Stimulated activated CD8-positive, alpha-beta memory T cell treated with anti-CD3 and anti-CD28 coated beads, Interleukin-15, amount 100 ng/mL, for 4 hours (primary cell): ENCODE data around the gene FHIT.

Experiments
- DNase-seq, 2 donors: peaks; one replicate each; pipeline ENCODE4 v3.0.0-alpha.2; 2020; ENCODE audit warnings: low read depth in 2 of 2

FHIT gene

DNA sequence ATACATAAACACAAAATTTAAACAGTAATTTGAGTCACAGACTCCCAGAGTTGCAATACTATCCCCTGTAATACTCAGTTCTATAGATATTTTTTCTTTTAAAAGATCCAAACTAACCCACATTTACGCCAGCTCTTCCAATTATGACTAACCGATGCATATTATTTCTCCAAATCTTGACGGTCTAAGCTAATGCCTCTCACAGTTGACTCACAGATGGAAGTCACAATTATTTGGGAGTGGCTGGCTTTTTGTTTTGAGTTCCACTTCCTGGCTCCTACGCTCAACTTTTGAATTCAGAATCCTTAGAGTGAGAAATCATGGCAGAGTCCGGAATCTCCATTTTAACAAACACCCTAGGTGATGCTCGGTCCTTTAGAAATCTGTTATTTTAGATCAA is 749.9 kb downstream of the FHIT start:
- DNase-seq: no peak

DNA sequence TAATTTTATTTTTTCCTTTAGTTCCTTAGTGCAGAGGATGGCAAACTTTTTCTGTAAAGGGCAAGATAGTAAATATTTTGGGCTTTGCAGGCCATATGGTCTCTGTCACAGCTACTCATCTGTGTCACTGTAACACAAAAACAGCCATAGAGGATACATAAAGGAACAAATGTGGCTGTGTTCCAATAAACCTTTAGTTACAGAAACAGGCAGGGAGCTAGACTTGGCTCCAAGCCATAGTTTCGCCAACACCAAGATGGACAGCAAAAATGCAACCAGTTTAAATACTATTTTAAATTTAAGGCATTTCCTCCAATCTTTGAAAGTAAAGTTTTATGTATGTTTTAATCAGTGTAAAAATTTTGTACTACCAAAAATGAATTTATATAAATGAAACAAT is 753.4 kb downstream of the FHIT start:
- DNase-seq: no peak

DNA sequence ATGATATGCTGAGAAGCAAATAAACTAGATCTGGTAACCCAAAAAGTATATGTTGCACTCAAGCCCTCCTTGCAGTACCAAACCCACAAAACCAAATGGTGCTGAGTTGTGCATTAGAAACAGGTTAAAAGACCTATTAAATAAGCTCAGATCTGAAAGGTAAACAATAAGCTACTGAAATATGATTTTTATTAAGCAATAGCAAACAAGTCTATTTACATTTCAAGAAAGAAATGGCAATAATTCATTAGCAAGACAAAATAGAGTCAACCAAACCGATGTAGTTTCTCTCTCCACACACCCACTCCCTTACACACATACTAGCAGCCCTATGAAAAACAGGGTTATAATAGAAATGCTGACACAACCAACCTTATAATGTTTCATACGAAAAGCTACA is 760.3 kb downstream of the FHIT start:
- DNase-seq: no peak

DNA sequence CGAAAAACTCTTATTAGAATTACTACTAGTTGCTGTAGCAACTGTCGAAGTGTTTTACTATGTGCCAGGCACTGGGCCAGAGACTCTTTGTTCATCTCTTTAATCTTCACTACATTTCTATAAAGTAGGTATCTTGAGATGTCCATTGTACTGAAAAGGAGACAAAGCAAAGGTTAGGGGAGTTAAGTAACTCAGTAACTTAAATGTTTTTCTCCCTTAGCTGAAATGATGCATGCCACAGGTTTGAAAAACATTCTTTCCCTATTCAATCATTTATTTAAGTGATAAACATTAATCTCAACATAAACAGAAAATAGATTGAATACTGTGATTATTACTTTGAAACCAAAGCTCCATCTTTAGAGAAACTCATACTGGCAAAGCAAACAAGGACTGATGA is 776.2 kb downstream of the FHIT start:
- DNase-seq: no peak

DNA sequence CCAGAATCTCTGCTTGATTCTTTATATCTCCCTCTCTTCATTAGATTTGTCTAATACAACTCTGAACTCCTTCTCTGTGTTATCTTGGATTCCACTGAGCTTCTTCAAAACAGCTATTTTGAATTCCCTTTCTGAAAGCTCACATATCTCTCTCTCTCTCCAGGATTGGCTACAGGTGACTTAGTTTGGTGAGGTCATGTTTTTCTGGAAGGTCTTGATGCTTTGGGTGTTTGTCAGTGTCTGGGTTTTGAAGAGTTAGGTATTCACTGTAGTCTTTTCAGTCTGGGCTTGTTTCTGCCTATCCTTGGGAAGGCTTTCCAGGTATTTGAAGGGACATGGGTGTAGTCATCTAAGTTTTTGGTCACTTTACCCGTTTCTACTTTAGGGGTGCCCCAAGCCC is 781.8 kb downstream of the FHIT start:
- DNase-seq: no peak

DNA sequence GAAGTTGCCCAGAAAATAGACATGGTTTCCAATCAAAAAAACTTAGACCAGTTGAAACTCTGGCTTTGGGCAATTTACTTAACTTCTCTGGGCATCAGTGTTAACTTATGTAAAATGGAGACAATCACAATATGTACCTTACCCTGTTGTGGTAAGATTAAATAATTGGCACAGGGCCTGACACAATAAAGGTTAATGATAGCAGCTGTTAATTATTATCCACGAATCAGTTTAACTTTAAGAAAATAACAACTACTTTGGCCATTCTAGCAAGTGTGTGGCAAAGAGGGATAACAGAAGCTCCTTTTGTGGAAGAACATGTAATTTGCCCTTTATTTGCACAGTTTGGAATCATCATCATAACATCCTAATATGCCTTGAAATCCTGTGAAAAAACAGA is 787.6 kb downstream of the FHIT start:
- no peak for DNase-seq

DNA sequence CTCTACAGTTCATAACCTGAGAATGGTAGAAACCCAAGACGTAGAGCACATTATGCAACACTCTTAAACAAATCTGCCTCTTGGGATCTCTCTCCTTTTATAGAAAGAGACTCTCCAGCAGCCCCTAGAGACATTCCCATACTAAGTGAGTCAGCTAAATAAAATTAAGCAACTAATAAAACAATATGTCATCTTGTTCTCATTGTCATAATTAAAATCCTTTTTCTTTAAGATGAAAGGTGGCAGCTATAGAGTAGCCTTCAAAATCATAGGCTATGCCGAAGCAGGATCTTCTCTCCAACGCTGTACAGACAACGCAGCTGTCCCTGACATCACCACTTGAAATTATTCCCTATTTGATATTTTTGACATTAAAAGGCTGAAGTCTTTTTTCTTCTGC is 790.0 kb downstream of the FHIT start:
- DNase-seq: no peak

DNA sequence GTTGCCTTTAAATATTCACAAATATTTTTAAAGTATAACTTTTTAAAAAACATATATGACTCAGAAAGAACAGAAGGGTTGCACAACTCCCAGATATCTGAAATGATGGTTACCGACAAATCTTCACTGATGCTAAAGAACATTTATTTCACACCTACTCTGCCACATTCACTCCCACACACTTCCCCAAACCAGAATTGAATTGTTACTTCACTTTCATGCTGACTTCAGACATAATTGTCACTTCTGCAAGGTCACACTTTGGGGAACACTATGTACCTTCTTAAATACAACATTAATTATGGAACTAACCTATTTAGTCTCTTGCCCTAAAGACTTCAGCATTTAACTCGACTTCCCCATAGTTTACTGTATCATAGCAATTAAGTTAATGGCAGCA is 795.1 kb downstream of the FHIT start:
- no peak for DNase-seq

DNA sequence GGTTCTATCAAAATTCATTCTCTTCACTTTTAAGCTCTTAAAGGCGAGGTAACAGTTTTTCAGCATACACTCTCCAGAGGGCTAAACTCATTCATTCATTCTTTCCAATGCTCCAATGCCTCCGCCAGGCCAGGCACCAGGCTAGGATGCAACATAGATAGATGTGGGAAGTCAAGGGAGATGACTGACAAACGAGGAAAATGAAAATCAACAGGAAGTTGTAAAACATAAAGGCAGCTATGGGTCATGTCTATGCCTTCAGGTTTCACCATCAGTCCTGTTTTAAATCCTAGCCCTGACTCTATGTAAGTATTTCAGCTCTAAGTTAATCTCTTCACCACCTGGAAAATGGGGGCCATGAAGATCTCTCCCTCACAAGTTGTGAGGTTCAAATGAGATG is 797.9 kb downstream of the FHIT start:
- DNase-seq: no peak

DNA sequence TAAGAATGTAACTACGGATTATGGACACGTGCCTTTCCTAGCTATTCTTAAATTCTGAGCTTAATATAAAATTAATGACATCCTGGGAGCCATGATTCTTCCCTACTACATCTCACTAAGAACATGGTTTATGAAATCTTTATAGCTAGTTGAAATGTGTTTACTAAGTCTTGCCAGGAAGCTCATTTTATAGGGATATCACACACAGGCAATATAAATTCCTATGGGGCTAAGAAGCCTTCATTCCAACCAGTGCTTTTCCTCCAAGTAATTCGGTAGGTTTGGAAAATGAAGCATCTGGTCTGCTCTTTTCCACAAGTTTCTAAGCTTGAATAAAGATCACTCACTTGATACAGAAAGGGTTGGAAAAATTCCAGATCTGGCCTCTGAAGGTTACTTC is 802.6 kb downstream of the FHIT start:
- DNase-seq: no peak

DNA sequence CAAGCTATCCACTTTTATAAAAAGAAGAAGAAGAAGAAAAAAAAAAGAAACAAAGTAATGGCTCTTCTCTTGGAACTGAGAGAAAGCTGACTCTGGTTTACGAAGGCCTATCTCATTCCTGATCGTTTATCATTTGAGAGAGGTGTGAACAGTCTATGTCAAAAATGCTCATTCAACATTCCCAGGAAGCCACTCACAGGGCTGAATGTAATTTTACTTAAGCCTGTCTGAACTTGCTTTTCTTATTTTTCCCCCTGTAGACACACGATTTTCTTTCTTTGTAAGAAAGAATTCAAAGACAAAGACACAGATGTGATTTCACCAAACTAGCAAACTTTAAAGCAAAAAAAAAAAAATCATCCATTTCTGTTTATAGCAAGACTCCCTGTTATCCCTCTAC is 805.8 kb downstream of the FHIT start:
- no peak for DNase-seq

DNA sequence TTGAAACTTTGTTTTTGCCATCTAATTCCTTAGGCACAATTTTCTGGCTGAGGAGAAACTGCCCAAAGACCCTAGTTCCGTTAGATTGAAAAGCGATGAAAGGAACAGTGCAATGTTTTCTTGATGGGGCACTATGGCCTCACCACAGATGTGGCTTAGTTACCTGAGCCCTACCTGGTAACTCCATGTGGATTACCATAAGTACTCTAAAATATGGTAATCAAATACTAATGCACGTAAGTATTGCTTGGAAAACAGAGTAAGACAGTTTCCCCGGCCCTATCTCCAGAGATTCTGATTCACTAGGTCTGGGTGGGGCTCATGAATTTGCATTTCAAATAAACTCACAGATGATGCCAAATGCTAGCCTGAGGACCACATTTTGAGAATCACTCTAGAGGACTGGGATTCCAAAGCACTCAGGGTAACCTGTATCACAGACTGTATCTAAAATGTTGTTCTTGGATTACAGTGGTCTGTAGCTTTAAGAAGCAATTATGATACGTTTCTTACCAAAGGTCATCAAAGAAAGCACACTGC is 806.3 kb downstream of the FHIT start:
- DNase-seq: no peak

DNA sequence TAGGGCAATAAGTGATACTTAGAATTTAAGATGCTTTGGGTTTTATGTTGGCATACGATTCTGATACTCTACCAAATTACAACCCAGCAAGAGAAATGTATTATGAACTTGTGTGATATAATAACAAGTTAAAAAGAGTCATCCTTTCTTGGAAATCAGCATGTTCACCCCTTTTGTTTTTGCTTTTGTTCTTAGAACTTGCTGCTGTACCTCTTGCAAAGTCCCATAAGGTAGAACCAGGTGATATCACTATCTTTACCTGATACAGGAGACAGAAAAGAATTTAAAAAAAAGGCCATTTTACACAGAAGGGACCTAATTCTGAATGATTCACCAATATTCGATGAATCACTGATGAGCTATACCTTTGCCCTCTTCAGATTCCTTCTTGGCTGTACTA is 810.4 kb downstream of the FHIT start:
- DNase-seq: no peak

DNA sequence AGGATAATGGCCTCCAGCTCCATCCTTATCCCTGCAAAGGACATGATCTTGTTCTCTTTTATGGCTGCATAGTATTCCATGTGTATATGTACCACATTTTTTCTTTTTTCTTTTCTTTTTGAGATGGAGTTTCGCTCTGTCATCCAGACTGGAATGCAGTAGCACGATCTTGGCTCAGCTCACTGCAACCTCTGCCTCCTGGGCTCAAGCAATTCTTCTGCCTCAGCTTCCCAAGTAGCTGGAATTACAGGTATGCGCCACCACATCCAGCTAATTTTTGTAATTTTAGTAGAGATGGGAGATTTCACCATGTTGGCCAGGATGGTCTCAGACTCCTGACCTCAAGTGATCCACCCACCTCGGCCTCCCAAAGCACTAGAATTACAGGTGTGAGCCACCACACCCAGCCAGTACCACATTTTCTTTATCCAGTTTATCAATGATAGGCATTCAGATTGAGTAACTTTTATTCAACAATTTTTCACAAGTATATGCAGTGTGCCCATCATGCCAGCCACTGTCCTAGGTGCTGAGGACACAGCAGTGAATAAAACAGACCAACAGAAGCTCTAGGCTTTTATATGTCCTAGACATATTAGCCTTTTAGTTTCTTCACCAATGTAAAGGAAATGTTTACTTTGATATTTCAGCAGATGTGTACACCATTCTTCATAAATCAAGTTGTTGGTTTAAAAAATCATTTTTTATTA is 815.2 kb downstream of the FHIT start:
- DNase-seq: no peak

DNA sequence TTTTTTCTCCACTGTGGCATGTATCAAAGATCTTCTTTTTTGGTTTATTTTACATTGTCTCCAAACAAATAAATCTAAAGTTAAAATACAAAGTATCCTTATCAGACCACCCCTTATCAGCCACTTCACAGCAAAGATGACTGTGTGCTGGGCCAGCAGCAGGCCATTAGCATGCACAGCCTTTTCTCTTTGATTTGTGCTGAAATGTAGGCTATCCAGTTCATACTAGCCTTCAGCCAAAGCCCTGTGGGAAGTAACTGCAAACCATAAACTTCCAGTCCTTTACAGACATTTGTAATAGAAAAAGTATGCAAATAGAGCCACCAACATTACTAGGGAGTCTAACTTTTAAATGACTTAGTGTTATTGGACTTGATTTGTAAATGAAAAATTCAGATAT is 816.3 kb downstream of the FHIT start:
- DNase-seq: no peak

DNA sequence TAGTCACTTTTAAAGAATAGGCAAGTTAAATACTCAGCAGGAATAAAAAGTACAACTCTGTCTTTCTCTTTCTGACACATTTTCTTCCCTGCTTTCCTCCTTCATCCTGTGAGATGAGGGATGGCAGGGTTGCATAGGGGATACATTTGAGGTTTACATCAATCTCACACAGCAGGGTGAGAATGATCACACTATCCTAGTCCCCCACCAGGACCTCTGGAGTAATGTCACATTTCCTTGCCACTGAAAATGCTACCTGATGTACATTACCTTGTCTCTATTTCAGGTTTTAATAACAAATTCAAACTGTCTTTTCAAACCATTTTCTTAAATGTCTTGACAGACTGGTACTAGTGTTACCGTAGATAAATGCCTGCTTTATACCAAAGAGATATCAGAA is 816.9 kb downstream of the FHIT start:
- DNase-seq: no peak

DNA sequence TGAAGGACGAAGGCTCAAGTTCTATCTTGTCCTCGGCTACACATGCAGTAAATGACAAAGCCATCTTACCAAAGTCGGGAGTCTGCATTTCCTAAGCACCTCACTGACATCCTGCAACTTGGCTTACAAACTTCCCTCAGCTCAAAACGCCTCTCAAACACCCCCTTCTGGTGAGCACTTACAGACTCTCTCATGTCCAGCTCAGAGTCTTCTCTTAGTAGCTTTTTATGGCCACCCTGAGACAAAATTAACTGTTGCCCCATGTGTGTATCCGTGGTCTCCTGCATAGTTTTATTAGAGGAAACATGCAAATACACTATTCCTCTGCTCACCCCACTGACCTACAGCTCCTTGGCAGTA is 819.7 kb downstream of the FHIT start:
- no peak for DNase-seq

DNA sequence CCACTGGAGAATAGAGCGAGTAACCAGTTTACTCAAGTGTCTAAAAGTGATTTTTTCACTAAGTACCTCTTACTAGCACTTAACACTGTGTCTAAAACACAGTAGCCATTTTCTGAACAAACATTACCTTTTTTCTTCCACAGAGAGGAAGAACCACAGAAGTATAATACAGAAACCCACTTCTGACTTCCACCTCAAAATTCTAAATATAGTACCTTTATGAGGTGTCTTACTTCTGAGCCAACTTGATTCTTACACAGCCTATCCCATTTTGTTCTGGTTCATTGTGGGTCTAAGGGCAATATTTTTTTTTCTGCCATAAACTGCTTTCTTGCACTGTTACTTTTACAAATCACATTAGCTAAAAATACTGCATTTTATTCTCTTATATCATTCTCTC is 821.0 kb downstream of the FHIT start:
- no peak for DNase-seq

DNA sequence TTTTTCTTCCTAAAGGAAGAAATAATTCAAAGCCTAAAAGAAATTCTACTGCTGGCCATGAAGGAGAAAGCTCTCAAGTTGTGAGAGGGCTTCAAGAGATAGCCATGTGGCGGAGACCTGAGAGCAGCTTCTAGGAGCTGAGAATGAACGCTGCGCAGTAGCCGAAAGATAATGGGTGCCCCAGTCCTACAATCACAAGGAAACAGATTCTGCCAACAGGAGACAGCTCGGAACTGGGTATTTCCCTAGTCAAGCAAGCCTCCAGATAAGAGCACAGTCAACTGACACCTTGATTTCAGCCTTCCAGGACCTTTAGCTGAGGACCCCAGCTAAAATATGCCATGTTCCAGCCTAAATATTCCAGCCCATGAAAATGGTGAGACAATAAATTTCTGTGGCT is 824.1 kb downstream of the FHIT start:
- no peak for DNase-seq

DNA sequence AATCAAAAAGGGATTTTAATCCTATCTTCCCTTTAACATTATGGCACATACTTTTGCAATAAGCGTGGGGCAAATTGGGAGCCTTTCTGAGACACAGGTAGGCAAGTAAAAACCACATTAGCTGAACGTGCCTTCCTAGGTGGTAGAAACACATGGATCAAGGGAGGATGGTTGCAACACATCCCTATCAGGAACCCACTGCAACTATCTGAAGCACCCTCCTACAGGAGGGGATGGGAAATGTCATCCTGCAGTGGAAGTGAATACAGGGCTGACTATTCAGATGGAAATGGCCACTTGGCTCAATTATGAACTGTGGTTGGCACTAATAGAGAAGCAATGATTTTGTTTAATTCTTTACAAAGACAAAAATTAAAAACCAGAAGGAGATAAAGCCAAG is 826.3 kb downstream of the FHIT start:
- DNase-seq: no peak

DNA sequence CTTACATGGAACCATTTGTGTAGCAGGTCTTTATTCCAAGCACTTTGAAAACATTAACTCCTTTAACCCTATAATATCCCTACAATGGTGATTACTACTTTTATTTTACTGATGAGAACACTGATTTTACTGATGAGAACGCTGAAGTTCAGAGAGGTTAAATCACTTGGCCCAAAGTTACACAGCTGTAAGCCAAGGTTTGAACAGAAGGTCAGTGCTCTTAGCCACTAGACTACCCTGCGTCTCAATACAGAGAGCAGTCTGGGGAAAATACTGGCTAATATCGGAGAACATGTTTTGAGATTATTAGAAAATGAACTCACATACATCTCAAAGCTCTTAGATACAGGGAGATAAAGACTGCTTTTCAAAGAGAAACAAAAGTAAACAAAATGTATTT is 827.2 kb downstream of the FHIT start:
- DNase-seq: no peak

DNA sequence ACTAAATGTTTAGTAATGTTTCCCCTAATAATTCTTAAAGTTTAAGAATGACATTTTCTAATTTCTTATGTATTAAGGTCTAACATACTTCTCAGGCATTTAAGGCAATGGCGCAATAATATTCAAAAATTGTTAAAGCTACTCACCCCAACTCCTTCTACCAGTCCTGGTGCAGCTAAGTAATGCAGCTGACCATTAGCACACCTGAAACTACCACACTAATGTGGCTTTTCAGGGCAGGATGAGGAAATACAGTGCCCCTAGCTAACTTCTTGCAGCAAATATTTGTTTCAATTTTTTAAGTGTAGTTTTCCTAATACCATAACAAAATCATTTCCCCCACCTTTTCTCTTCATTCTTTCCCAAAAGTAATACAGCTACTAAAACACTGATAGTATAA is 827.7 kb downstream of the FHIT start:
- no peak for DNase-seq

DNA sequence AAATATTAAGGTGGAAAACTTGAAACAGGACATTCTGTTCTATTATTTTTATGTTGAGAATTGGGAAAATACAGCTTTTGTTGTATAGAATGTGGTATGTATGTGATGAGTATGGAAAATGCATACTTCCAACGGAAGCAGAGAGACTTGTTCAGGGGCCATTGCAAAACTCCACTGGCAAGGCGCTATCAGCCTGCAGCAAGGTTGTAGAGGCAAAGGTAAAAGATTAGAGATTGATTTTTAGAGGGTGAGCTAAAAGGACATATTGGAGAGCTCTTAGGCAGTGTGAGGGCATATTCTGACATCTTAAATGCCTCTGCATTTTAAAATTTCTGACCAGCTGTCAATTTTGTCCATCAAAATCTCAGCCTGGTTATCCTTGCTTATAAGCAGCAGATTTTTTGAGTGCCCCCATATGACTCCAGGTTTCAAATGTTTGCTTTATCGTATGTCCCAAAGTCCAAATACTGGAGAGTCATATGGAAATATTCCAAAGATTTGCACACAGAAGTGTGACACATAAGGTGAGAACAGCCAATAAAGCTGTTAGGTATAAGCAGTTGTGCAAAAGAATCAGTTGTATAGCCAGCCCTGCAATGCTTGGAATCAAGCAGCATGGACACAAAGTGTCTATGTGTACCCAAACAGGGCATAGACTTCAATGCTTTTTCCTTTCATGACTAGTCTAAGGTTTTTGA is 829.4 kb downstream of the FHIT start:
- no peak for DNase-seq

DNA sequence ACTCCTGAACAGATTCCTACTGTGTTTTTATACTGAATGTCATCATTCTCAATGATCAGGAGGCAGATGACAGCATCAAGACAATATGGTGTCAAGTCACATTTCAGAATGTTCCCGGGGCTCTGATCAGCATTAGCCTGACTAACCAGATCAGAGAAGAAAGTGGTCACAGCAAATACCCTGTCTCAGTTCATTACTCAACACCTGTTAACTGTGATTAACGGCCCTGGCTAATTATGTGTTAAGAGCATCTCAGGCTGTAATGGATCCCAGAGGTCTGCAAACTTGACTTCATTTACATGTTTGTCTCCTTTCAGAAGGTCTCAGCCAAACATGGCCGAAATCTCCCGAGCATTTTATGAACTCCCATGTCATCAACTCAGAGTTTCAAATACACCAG is 833.7 kb downstream of the FHIT start:
- DNase-seq: no peak
